Ovary (tissue), 9 donors: ENCODE data around the gene ATP1B2. TPM values are rescaled to one million over a fixed set of nuclear protein-coding genes. Genes with fewer than 3 reads are reported as not detected.
A peak's percentile ranks its signal among the peaks of the same experiment; 100 is the strongest.

Source experiments
- DNase-seq, 5 donors: peaks; one replicate each; pipeline ENCODE4 v3.0.0-alpha.2; 2019 to 2020
- H3K27ac ChIP-seq, 2 donors: fragments of 200-600 bp; one replicate each; pipeline versions ENCODE4 v1.5.1 to v1.8.0; 2019 to 2022
- H3K27me3 ChIP-seq: fragments of 200-600 bp; one replicate; pipeline ENCODE4 v1.8.0; 2022
- H3K36me3 ChIP-seq: fragments of 200-600 bp; sonication (generic); one replicate; pipeline ENCODE4 v1.5.1; 2019
- H3K4me1 ChIP-seq: one replicate; pipeline ENCODE4 v1.8.1; 2013; ENCODE audit warnings: mild to moderate bottlenecking, moderate library complexity; ENCODE audit not compliant: insufficient read depth
- H3K4me3 ChIP-seq: fragments of 200-600 bp; sonication (generic); one replicate; pipeline ENCODE4 v1.5.1; 2017
- H3K9me3 ChIP-seq, 2 donors: fragments of 200-600 bp in 1 of 2; sonication (generic) in 1 of 2; one replicate each; pipeline versions ENCODE4 v1.5.1 to v1.8.1; 2013 to 2019; ENCODE audit warnings: mild to moderate bottlenecking in 1 of 2, moderate library complexity in 1 of 2
- EP300 ChIP-seq: sonication (generic); formaldehyde crosslinking; IDR thresholded peaks from one replicate; pipeline ENCODE4 v1.6.1; 2017; ENCODE audit warnings: antibody characterized with exemption
- POLR2A ChIP-seq: fragments of 450-650 bp; IDR thresholded peaks from one replicate; pipeline ENCODE4 v1.6.1; 2017; ENCODE audit warnings: antibody characterized with exemption, mild to moderate bottlenecking, moderate library complexity
- WGBS, 3 donors: extraction: QIAGEN DNeasy Blood & Tissue Kit in 1 of 3; methylation state at CpG; one replicate each; pipeline versions ENCODE4 v1.1.5 to v1.1.7; 2013 to 2017; 5-methylcytosine and 5-hydroxymethylcytosine counted together
- intact Hi-C, 4 donors: fragments of 100-400 bp; cut with DNase I; formaldehyde crosslinking; loops; one replicate each; pipeline versions ENCODE4 v1.11.0 to v1.15.1; 2022 to 2023
- polyA plus RNA-seq, 2 donors: library from polyadenylated mRNA; stranded (reverse); fragments of 200-250 nt in 1 of 2; fragments of 350-450 nt in 1 of 2; fragmentation: Illumina TruSeq in 1 of 2; extraction: RNeasy Lipid Tissue Mini Kit (QIAGEN cat#74804) in 1 of 2; gene quantifications; one replicate each; pipeline ENCODE4 v1.2.3, GENCODE V29; 2013 to 2014
- total RNA-seq, 7 donors: library from RNA; depleted of rRNA in 2 of 7; stranded (reverse); fragments of >200 nt in 2 of 7; fragmentation: NEBNext Ultra II Directional in 3 of 7; extraction: Animal tissue kit (Norgen Biotek cat#: 25700) in 3 of 7; gene quantifications; one replicate each; pipeline versions ENCODE4 v1.1.0 to v1.2.4, GENCODE V29; 2016 to 2023
- TF ChIP-seq, protein P1 (sequence below), 3 donors: fragments of 450-650 bp in 2 of 3; fragments of 200-600 bp in 1 of 3; IDR thresholded peaks; one replicate each; pipeline versions ENCODE4 v1.5.1 to v1.8.0; 2016 to 2022; ENCODE audit warnings: antibody characterized with exemption in 3 of 3, mild to moderate bottlenecking in 1 of 3
- donor health status: DM: no; HTN: no; CAD: no; lungs with moderate emphysema.
- donor health status: DM: no; HTN: no; CAD: no.
- donor health status: Bipolar disorder and iron deficiency.
- donor health status: DM: yes; HTN: yes; CAD: no.
- donor health status: DM: no; HTN: no; CAD: no.
- donor health status: DM: yes; HTN: yes; CAD: no.

Gene ATP1B2
- total and polyA plus RNA-seq, 9 donors, result 3.6 to 74.5 (median 34.1) TPM

- intact Hi-C loops, result no loop called here
- peaks cover 15% of the 10 kb centered on the region for H3K4me1 ChIP-seq
- no peaks in the 10 kb centered on the region for H3K27me3 ChIP-seq
- H3K9me3 ChIP-seq, result no peaks in the 10 kb centered on the region
- no peaks in the 10 kb centered on the region for H3K36me3 ChIP-seq
- WGBS, 3 donors, result 93 to 96% (median 93%) methylated on average over 1 of the region's 1 CpG
- H3K4me3 ChIP-seq, result no peak overlapping the region
- no peak for DNase-seq
- H3K27ac ChIP-seq, result no peak overlapping the region
- TF ChIP-seq, protein P1, sequence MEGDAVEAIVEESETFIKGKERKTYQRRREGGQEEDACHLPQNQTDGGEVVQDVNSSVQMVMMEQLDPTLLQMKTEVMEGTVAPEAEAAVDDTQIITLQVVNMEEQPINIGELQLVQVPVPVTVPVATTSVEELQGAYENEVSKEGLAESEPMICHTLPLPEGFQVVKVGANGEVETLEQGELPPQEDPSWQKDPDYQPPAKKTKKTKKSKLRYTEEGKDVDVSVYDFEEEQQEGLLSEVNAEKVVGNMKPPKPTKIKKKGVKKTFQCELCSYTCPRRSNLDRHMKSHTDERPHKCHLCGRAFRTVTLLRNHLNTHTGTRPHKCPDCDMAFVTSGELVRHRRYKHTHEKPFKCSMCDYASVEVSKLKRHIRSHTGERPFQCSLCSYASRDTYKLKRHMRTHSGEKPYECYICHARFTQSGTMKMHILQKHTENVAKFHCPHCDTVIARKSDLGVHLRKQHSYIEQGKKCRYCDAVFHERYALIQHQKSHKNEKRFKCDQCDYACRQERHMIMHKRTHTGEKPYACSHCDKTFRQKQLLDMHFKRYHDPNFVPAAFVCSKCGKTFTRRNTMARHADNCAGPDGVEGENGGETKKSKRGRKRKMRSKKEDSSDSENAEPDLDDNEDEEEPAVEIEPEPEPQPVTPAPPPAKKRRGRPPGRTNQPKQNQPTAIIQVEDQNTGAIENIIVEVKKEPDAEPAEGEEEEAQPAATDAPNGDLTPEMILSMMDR (IDR thresholded peaks at IDR 0.05), result no peak
- no peak for TF ChIP-seq EP300
- no peak for TF ChIP-seq POLR2A
Observed at GRCh38 chr17:7612294-7612640, 38.5 kb upstream of the ATP1B2 start.

- Histone ChIP-seq H3K27ac (peak overlapping the region; percentile 86 to 95), H3K4me3 (peak overlapping the region; percentile 64), H3K9me3 (no peaks in the 10 kb centered on the region), H3K4me1 (peaks cover 15% of the 10 kb centered on the region), H3K27me3 (no peaks in the 10 kb centered on the region), H3K36me3 (no peaks in the 10 kb centered on the region)
- intact Hi-C loops, result no loop called here
- WGBS, 3 donors, result 7 to 9% (median 8%) methylated on average over 20 of the region's 20 CpGs
- TF ChIP-seq, protein P1 (IDR thresholded peaks at IDR 0.05), result no peak
- TF ChIP-seq EP300 (no peak), POLR2A (no peak)
- DNase-seq, result no peak
Observed at GRCh38 chr17:7613769-7614424, 36.8 kb upstream of the ATP1B2 start.

- TF ChIP-seq, protein P1 (IDR thresholded peaks at IDR 0.05), result peak; percentile 74 to 83 (median 81)
- TF ChIP-seq EP300 (no peak), POLR2A (peak; percentile 84)
- H3K36me3 ChIP-seq, result no peaks in the 10 kb centered on the region
- DNase-seq, result peak; percentile 99 to 100 (median 100)
- H3K27me3 ChIP-seq, result no peaks in the 10 kb centered on the region
- intact Hi-C loops, result no loop called here
- H3K4me3 ChIP-seq, result peak within 1 kb of the TSS; percentile 64
- no peaks in the 10 kb centered on the region for H3K9me3 ChIP-seq
- WGBS, 3 donors, result 1% methylated on average over 38 to 93 of the region's 93 CpGs
- H3K27ac ChIP-seq, result peak within 1 kb of the TSS; percentile 86 to 95
- H3K4me1 ChIP-seq, result peaks cover 15% of the 10 kb centered on the region
Observed at GRCh38 chr17:7614425-7615264, 36.1 kb upstream of the ATP1B2 start, which contains the start of gene FXR2. Gene FXR2 (minus strand): TSS chr17:7614897. CDS start chr17:7614532, 365 bp downstream.

DNA sequence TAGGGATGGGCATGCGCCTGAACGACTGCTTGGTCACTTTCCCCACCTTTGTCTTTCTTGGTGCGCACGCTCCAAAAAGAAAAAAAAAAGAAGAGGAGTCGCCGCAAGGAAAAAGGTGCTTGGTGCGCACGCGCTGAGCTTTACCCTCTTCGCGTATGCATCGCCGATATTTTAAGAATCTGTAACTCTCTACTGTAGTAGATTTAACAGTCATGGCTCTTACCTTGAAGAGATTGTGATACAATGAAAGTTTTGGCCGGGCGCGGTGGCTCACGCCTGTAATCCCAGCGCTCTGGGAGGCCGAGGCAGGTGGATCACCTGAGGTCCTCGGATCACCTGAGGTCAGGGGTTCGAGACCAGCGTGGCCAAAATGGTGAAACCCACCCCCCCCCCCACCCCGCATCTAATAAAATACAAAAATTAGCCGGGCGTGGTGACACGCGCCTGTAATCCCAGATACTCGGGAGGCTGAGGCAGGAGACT is 35.4 kb upstream of the ATP1B2 start:
- 5 to 8% (median 7%) methylated on average over 28 of the region's 28 CpGs for WGBS, 3 donors
- H3K4me3 ChIP-seq, result peak overlapping the region; percentile 41
- no peak for TF ChIP-seq POLR2A
- no peak for TF ChIP-seq EP300
- TF ChIP-seq, protein P1 (IDR thresholded peaks at IDR 0.05), result no peak
- H3K27me3 ChIP-seq, result no peaks in the 10 kb centered on the region
- peak overlapping the region; percentile 26 to 85 for H3K27ac ChIP-seq
- no peaks in the 10 kb centered on the region for H3K36me3 ChIP-seq
- no peak for DNase-seq
- intact Hi-C loops, result no loop called here
- peaks cover 15% of the 10 kb centered on the region for H3K4me1 ChIP-seq
- H3K9me3 ChIP-seq, result no peaks in the 10 kb centered on the region
